ENCODE results near the gene ABLIM2.

GRCh38 chr4:8045909-8046308 is 112.7 kb downstream of the ABLIM2 start:
- TF ChIP-seq CTCF (conservative IDR thresholded peaks at IDR 0.05; ENCODE audit: low read length) (no peak), EZH2phosphoT487 (IDR thresholded peaks at IDR 0.05; ENCODE audit: borderline replicate concordance, low read depth, low read length) (no peak)
